Measurements from ENCODE around the gene DHX8. TPM values are rescaled to one million over a fixed set of nuclear protein-coding genes. Genes with fewer than 3 reads are reported as not detected.

Gene DHX8
- total and polyA plus RNA-seq, 10 of the 15 experiments (the other 5 are each of a cell fraction or from before 2014, with no cell fraction given) = 27.6 to 50.4 (median 35.7) TPM

DNA sequence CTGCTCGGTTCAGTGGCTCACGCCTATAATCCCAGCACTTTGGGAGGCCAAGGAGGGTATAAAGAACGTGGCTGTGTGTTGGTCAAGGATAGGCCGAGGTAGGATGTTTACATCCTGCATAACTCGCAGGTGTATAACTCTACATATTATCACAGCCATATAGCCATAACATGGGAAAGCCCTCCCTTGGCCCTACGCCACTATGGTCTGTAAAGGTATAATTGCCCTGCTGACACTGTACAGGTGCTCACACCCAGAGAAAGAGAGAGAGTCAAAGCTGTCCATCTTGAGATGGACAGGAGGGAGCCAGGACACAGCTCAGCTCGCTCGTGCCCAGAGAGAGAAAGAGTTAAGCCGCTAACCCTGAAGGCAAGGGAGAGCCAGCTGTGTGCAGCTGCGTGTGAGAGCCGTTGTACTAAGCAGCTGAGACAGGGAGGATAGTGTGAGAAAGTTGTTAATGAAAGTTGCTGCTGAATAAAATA, 30.4 kb upstream of the DHX8 start:
- ATAC-seq (no peak), DNase-seq (ENCODE audit: low read depth, low spot score) (no peak), FAIRE-seq (no peak)
- ChIA-PET POLR2A (interaction anchor here (0.6 kb wide), 1 partner anchor 700 kb away, joined by 3 read pairs; no protein-coding TSS in a partner anchor), RAD21 (ENCODE audit: unreplicated experiment) (no interaction called here), CTCF (no interaction called here), SMC1A (ENCODE audit: uncharacterized antibody, unreplicated experiment) (no interaction called here)
- WGBS (ENCODE audit: insufficient coverage, insufficient replicate concordance, low lambda C conversion rate, missing lambda C conversion rate) = 43% methylated on average over 11 of the region's 11 CpGs
- H3K36me3 ChIP-seq (ENCODE audit: control insufficient read depth in 2 of 2, insufficient read depth in 2 of 2, low read length in 1 of 2) = no peaks in the 10 kb centered on the region
- no peaks in the 10 kb centered on the region for H3K79me2 ChIP-seq (ENCODE audit: control insufficient read depth, insufficient read depth, low read length)
- no peaks in the 10 kb centered on the region for H3K4me1 ChIP-seq (ENCODE audit: control insufficient read depth, insufficient read depth, low read length)
- intact Hi-C loops (cut with micrococcal nuclease; ENCODE audit: unreplicated experiment) = no loop called here
- no peak overlapping the region for H3K4me3 ChIP-seq
- no peak overlapping the region for H3K4me2 ChIP-seq (ENCODE audit: control insufficient read depth, insufficient read depth)
- H3K27ac ChIP-seq (ENCODE audit: control insufficient read depth, insufficient read depth) = no peak overlapping the region
- no peaks in the 10 kb centered on the region for H4K20me1 ChIP-seq (ENCODE audit: control insufficient read depth, insufficient read depth)
- BruUV-seq (replicated peaks) = no TSS peak
- no peaks in the 10 kb centered on the region for H3K9me3 ChIP-seq (replicated peaks; ENCODE audit: control insufficient read depth, insufficient read depth, low read length)
- H3K27me3 ChIP-seq (replicated peaks in 1 of 2; ENCODE audit: control insufficient read depth in 2 of 2, insufficient read depth in 2 of 2, low read length in 1 of 2) = no peaks in the 10 kb centered on the region
- in situ Hi-C loops (cut with MboI) = no loop called here
- TF ChIP-seq FOXK2 (IDR thresholded peaks at IDR 0.05) = no peak
- TF ChIP-seq, protein P1, sequence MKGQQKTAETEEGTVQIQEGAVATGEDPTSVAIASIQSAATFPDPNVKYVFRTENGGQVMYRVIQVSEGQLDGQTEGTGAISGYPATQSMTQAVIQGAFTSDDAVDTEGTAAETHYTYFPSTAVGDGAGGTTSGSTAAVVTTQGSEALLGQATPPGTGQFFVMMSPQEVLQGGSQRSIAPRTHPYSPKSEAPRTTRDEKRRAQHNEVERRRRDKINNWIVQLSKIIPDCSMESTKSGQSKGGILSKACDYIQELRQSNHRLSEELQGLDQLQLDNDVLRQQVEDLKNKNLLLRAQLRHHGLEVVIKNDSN (IDR thresholded peaks at IDR 0.05; ENCODE audit: borderline replicate concordance, extremely low read length, insufficient read depth, low read depth, low read length) = no peak
- TF ChIP-seq CREM (IDR thresholded peaks at IDR 0.05; ENCODE audit: low read depth) = no peak
- TF ChIP-seq WRNIP1 (IDR thresholded peaks at IDR 0.05; ENCODE audit: borderline replicate concordance, low read depth, low read length) = no peak
- no peak for TF ChIP-seq NR2F1 (conservative IDR thresholded peaks at IDR 0.05)
- TF ChIP-seq RUNX3 (IDR thresholded peaks at IDR 0.05; ENCODE audit: low read length) = no peak
- TF ChIP-seq TAF1 (IDR thresholded peaks at IDR 0.05; ENCODE audit: borderline replicate concordance, low read depth, low read length) = no peak
- no peak for TF ChIP-seq ETV6 (conservative IDR thresholded peaks at IDR 0.05 in 1 of 2, IDR thresholded peaks at IDR 0.05 in 1 of 2; ENCODE audit: borderline replicate concordance in 1 of 2, low read depth in 1 of 2)
- TF ChIP-seq CHD4 (IDR thresholded peaks at IDR 0.05) = no peak
- TF ChIP-seq MYB (IDR thresholded peaks at IDR 0.05; ENCODE audit: borderline replicate concordance, low read depth, low read length) = no peak
- TF ChIP-seq SMAD5 (IDR thresholded peaks at IDR 0.05; ENCODE audit: low read depth) = no peak
- TF ChIP-seq NFXL1 (IDR thresholded peaks at IDR 0.05; ENCODE audit: borderline replicate concordance) = no peak
- no peak for TF ChIP-seq SRF (IDR thresholded peaks at IDR 0.05; ENCODE audit: low read depth in 2 of 2, low read length in 2 of 2)
- no peak for TF ChIP-seq MTA2 (IDR thresholded peaks at IDR 0.05; ENCODE audit: low read depth)
- TF ChIP-seq IRF4 (IDR thresholded peaks at IDR 0.05; ENCODE audit: low read depth, low read length) = no peak
- no peak for TF ChIP-seq BACH1 (IDR thresholded peaks at IDR 0.05; ENCODE audit: borderline replicate concordance)
- no peak for TF ChIP-seq NR2C2 (IDR thresholded peaks at IDR 0.05; ENCODE audit: borderline replicate concordance, control insufficient read depth, insufficient read length, low read depth)
- H2AFZ ChIP-seq (ENCODE audit: control insufficient read depth, low read depth, low read length) = no peak overlapping the region
- H3K9ac ChIP-seq (ENCODE audit: control insufficient read depth, insufficient read depth, low read length) = no peak overlapping the region
